Calu3 (cell line): ENCODE measurements around the gene PIK3C2B. TPM values are rescaled to one million over a fixed set of nuclear protein-coding genes. Genes with fewer than 3 reads are reported as not detected.

Source experiments
- BruUV-seq: library from RNA; stranded (reverse); fragments of 400-500 nt; replicated peaks from 2 replicates; lab custom pipeline; 2021; lab: Mats Ljungman, UMichigan
- CTCF ChIA-PET: fragments of 300-600 bp; sonication (Branson Sonifier 250); formaldehyde crosslinking; loops from one replicate; lab custom pipeline; 2022; ENCODE audit warnings: antibody characterized with exemption; lab: Charles Lee
- DNase-seq: peaks from one replicate; pipeline ENCODE4 v3.0.0; 2022
- H3K27ac Mint-ChIP-seq: one replicate; pipeline ENCODE4 v1.8.0; 2022; ENCODE audit warnings: mixed read lengths; ENCODE audit not compliant: unreplicated experiment
- H3K27me3 Mint-ChIP-seq: one replicate; pipeline ENCODE4 v1.8.0; 2022; ENCODE audit warnings: mixed read lengths; ENCODE audit not compliant: unreplicated experiment
- H3K36me3 Mint-ChIP-seq: one replicate; pipeline ENCODE4 v1.8.0; 2022; ENCODE audit warnings: mild to moderate bottlenecking, moderate library complexity, mixed read lengths; ENCODE audit not compliant: insufficient read depth, unreplicated experiment
- H3K4me1 Mint-ChIP-seq: one replicate; pipeline ENCODE4 v1.8.0; 2022; ENCODE audit warnings: mild to moderate bottlenecking, low read depth, mixed read lengths; ENCODE audit not compliant: unreplicated experiment
- H3K4me3 Mint-ChIP-seq: one replicate; pipeline ENCODE4 v1.8.0; 2022; ENCODE audit warnings: mild to moderate bottlenecking, low read depth, moderate library complexity, mixed read lengths; ENCODE audit not compliant: unreplicated experiment
- H3K9me3 Mint-ChIP-seq: one replicate; pipeline ENCODE4 v1.8.0; 2022; ENCODE audit warnings: low read depth, mixed read lengths; ENCODE audit not compliant: unreplicated experiment
- CTCF ChIP-seq: fragments of 200-600 bp; IDR thresholded peaks from one replicate; pipeline ENCODE4 v1.8.0; 2022; ENCODE audit warnings: antibody characterized with exemption; ENCODE audit not compliant: unreplicated experiment
- intact Hi-C: fragments of 100-400 bp; cut with micrococcal nuclease; formaldehyde crosslinking; loops from one replicate; pipeline ENCODE4 v1.10.0; 2022; ENCODE audit not compliant: unreplicated experiment
- total RNA-seq: library from RNA; stranded (reverse); gene quantifications from 2 replicates; pipeline ENCODE4 v1.2.3, GENCODE V29; 2022

PIK3C2B gene
- total RNA-seq, 1 experiment from 2014 or later = 24.4 TPM

GRCh38 chr1:204503122-204503912, 8.7 kb upstream of the PIK3C2B start:
- peak; percentile 75 for TF ChIP-seq CTCF
- DNase-seq = peak; percentile 63
- intact Hi-C loops = loop anchor here (1.0 to 2.0 kb wide), 2 partner anchors 59 to 72 kb away; no protein-coding TSS in a partner anchor
- no TSS peak for BruUV-seq
- Mint-ChIP-seq H3K4me3 (no peak overlapping the region), H3K27ac (peak overlapping the region; percentile 45), H3K36me3 (peaks cover 31% of the 10 kb centered on the region), H3K27me3 (peaks cover 14% of the 10 kb centered on the region), H3K9me3 (peaks cover 2% of the 10 kb centered on the region), H3K4me1 (peaks cover 45% of the 10 kb centered on the region)
- CTCF ChIA-PET = interaction anchor here (0.6 to 2.0 kb wide), 18 partner anchors 10 to 303 kb away, joined by 3 to 39 read pairs (median 5); partner anchors contain the start of genes MDM4 and PIK3C2B

- Mint-ChIP-seq H3K27ac (no peak overlapping the region), H3K36me3 (peaks cover 20% of the 10 kb centered on the region), H3K4me3 (no peak overlapping the region), H3K4me1 (peaks cover 35% of the 10 kb centered on the region), H3K9me3 (peaks cover 2% of the 10 kb centered on the region), H3K27me3 (peaks cover 20% of the 10 kb centered on the region)
- intact Hi-C loops = loop anchor here (2.0 kb wide), 1 partner anchor 57 kb away; no protein-coding TSS in a partner anchor
- no TSS peak for BruUV-seq
- no peak for TF ChIP-seq CTCF
- CTCF ChIA-PET = interaction anchor here (1.0 to 2.0 kb wide), 5 partner anchors 9 to 71 kb away, joined by 4 to 39 read pairs (median 22); partner anchors contain the start of gene PIK3C2B
- DNase-seq = no peak
Observed at GRCh38 chr1:204502241-204502640, 7.6 kb upstream of the PIK3C2B start.

- Mint-ChIP-seq H3K36me3 (peaks cover 4% of the 10 kb centered on the region), H3K27me3 (peaks cover 8% of the 10 kb centered on the region), H3K4me3 (no peak overlapping the region), H3K27ac (no peak overlapping the region), H3K4me1 (peaks cover 25% of the 10 kb centered on the region), H3K9me3 (no peaks in the 10 kb centered on the region)
- no TSS peak for BruUV-seq
- intact Hi-C loops = no loop called here
- DNase-seq = no peak
- TF ChIP-seq CTCF = no peak
- CTCF ChIA-PET = interaction anchor here (1.2 to 2.3 kb wide), 2 partner anchors 54 to 69 kb away, joined by 3 to 7 read pairs; no protein-coding TSS in a partner anchor
Observed at GRCh38 chr1:204499511-204500468, 5.2 kb upstream of the PIK3C2B start.

GRCh38 chr1:204498981-204499380, 4.4 kb upstream of the PIK3C2B start:
- intact Hi-C loops = no loop called here
- Mint-ChIP-seq H3K27ac (no peak overlapping the region), H3K4me1 (peaks cover 21% of the 10 kb centered on the region), H3K27me3 (peaks cover 8% of the 10 kb centered on the region), H3K9me3 (no peaks in the 10 kb centered on the region), H3K4me3 (no peak overlapping the region), H3K36me3 (peaks cover 12% of the 10 kb centered on the region)
- BruUV-seq = no TSS peak
- no peak for DNase-seq
- CTCF ChIA-PET = no interaction called here
- TF ChIP-seq CTCF = no peak
